GM12892 (cell line): Measurements from ENCODE around the gene OR52N2.

Experiments
- POLR2A ChIP-seq: IDR thresholded peaks from 2 replicates; pipeline ENCODE4 v1.6.1; 2011; ENCODE audit warnings: low read depth, low read length, control low read depth
- POLR2AphosphoS5 ChIP-seq: IDR thresholded peaks from 2 replicates; pipeline ENCODE4 v1.6.1; 2011; ENCODE audit warnings: low read depth, low read length, control low read depth

- no peak for TF ChIP-seq POLR2A
- TF ChIP-seq POLR2AphosphoS5 = no peak
Observed at GRCh38 chr11:5818245-5818886, 9.6 kb downstream of the OR52N2 start.
